ENCODE measurements around the gene DNAJC16. TPM values are rescaled to one million over a fixed set of nuclear protein-coding genes. Genes with fewer than 3 reads are reported as not detected.

Gene DNAJC16
- total and polyA plus RNA-seq, 9 of the 15 experiments (the other 6 are each of a cell fraction or from before 2014, with no cell fraction given) = 6.9 to 16.8 (median 12.8) TPM

- TF ChIP-seq SRF (CRISPR knock-in tag; IDR thresholded peaks at IDR 0.05) (no peak), ASH1L (IDR thresholded peaks at IDR 0.05; ENCODE audit: borderline replicate concordance, low read depth, partially characterized antibody) (no peak)
Measured at GRCh38 chr1:15540186-15540585, 13.5 kb downstream of the DNAJC16 start (continued).

GRCh38 chr1:15541231-15541792 is 14.7 kb downstream of the DNAJC16 start:
- no TSS peak for BruUV-seq (replicated peaks)
- POLR2A ChIA-PET = interaction anchor here (2.0 to 2.1 kb wide), 2 partner anchors 13 to 15 kb away, joined by 7 read pairs; partner anchors contain the start of gene DNAJC16
- TF ChIP-seq ZFP36 (IDR thresholded peaks at IDR 0.05; ENCODE audit: low read depth, low read length, partially characterized antibody) (peak; percentile 67), MAFG (tag; conservative IDR thresholded peaks at IDR 0.05) (peak; percentile 74), ILF3 (IDR thresholded peaks at IDR 0.05; ENCODE audit: borderline replicate concordance) (no peak), RREB1 (CRISPR knock-in tag; IDR thresholded peaks at IDR 0.05) (no peak), TAL1 (IDR thresholded peaks at IDR 0.05) (no peak), MAFF (IDR thresholded peaks at IDR 0.05; ENCODE audit: low read length) (peak; percentile 63), RBM25 (IDR thresholded peaks at IDR 0.05; ENCODE audit: low read depth, low read length, severe bottlenecking) (peak; percentile 73), MXD1 (CRISPR knock-in tag; IDR thresholded peaks at IDR 0.05; ENCODE audit: borderline replicate concordance, poor library complexity, severe bottlenecking) (no peak), KDM1A (IDR thresholded peaks at IDR 0.05) (peak; percentile 8 to 37; a peak in 1 of 4 replicates), ZBTB34 (CRISPR knock-in tag; IDR thresholded peaks at IDR 0.05) (no peak), MTA2 (IDR thresholded peaks at IDR 0.05; ENCODE audit: low read depth) (no peak)

More at GRCh38 chr1:15541231-15541792, 14.7 kb downstream of the DNAJC16 start:
- no peaks in the 10 kb centered on the region for H3K27me3 ChIP-seq (ENCODE audit: control insufficient read depth in 2 of 2, insufficient read depth in 2 of 2, low read length in 2 of 2)
- no peak overlapping the region for H3K9ac ChIP-seq (ENCODE audit: insufficient read depth in 1 of 2, low read depth in 2 of 2, low read length in 2 of 2)
- H3K9me1 ChIP-seq (ENCODE audit: control insufficient read depth, insufficient read depth, low read length) = no peaks in the 10 kb centered on the region
- FAIRE-seq = no peak
- H3K4me2 ChIP-seq (ENCODE audit: insufficient read depth, low read length) = no peak overlapping the region
- H3K4me1 ChIP-seq (replicated peaks in 1 of 2; ENCODE audit: control insufficient read depth in 2 of 2, insufficient read depth in 2 of 2, low read length in 2 of 2) = peaks cover 16 to 37% of the 10 kb centered on the region in 2 experiments
- intact Hi-C loops (cut with micrococcal nuclease) (loop anchor here (5.0 kb wide), 1 partner anchor 81 kb away; no protein-coding TSS in a partner anchor), in situ Hi-C loops (cut with MboI) (no loop called here)
- WGBS (ENCODE audit: insufficient coverage, low coverage, missing lambda C conversion rate) = 97% methylated on average over 4 of the region's 4 CpGs
- no peak for DNase-seq (ENCODE audit: extremely low read depth in 1 of 4, low spot score in 3 of 4)
- no peak overlapping the region for H2AFZ ChIP-seq (ENCODE audit: low read depth, low read length)
- no peaks in the 10 kb centered on the region for H3K79me2 ChIP-seq (ENCODE audit: control insufficient read depth, insufficient read depth, low read length)
- no peaks in the 10 kb centered on the region for H3K9me3 ChIP-seq (replicated peaks; ENCODE audit: control insufficient read depth, insufficient read depth, low read depth, low read length)
- H3K4me3 ChIP-seq = no peak overlapping the region
- ATAC-seq = no peak
- CTCF ChIA-PET (ENCODE audit: low intra/inter-chr PET ratio) = no interaction called here
- no peaks in the 10 kb centered on the region for H4K20me1 ChIP-seq (replicated peaks; ENCODE audit: control insufficient read depth, insufficient read depth, low read length)
- H3K27ac ChIP-seq (ENCODE audit: extremely low read depth, low read depth, low read length) = peak overlapping the region; percentile 9; the same call in 1 of the 3 replicates
- peaks cover 78% of the 10 kb centered on the region for H3K36me3 ChIP-seq (ENCODE audit: control insufficient read depth, insufficient read depth, low read length)

All from K562 (cell line).